ENCODE results near the gene ITPR1. TPM values are rescaled to one million over a fixed set of nuclear protein-coding genes. Genes with fewer than 3 reads are reported as not detected.
A peak's percentile ranks its signal among the peaks of the same experiment; 100 is the strongest.

Gene ITPR1
- total RNA-seq, 4 donors from 2014 or later, result 184 to 305 (median 218) TPM

GRCh38 chr3:4823385-4823784 lies 330.2 kb downstream of the ITPR1 start:
- Histone ChIP-seq H3K27me3 (no peaks in the 10 kb centered on the region), H3K4me3 (no peak overlapping the region), H3K36me3 (peaks cover 0 to 64% of the 10 kb centered on the region in 2 donors), H3K9me3 (no peaks in the 10 kb centered on the region), H3K27ac (peak overlapping the region in 1 of 4 donors; percentile 78), H3K4me1 (peaks cover 0 to 47% (median 33%) of the 10 kb centered on the region in 3 donors)
- 76% methylated on average over 1 of the region's 1 CpG; no CpG with 5 or more reads in 1 of the 2 donors for WGBS, 2 donors (ENCODE audit: low coverage in 1 of 2)
- TF ChIP-seq POLR2AphosphoS5 (IDR thresholded peaks at IDR 0.05), result no peak
- no peak for TF ChIP-seq EP300 (IDR thresholded peaks at IDR 0.05)
- no peak for TF ChIP-seq POLR2A (IDR thresholded peaks at IDR 0.05)
- TF ChIP-seq CTCF (IDR thresholded peaks at IDR 0.05), result no peak
- ATAC-seq, result no peak

- Histone ChIP-seq H3K9me3 (no peaks in the 10 kb centered on the region), H3K4me3 (no peak overlapping the region), H3K27ac (peak overlapping the region in 3 of 4 donors; percentile 69 to 84 (median 78)), H3K27me3 (no peaks in the 10 kb centered on the region), H3K36me3 (peaks cover 0 to 57% of the 10 kb centered on the region in 2 donors), H3K4me1 (peaks cover 0 to 56% (median 33%) of the 10 kb centered on the region in 3 donors)
- no peak for TF ChIP-seq EP300 (IDR thresholded peaks at IDR 0.05)
- TF ChIP-seq CTCF (IDR thresholded peaks at IDR 0.05), result no peak
- TF ChIP-seq POLR2A (IDR thresholded peaks at IDR 0.05), result no peak
- TF ChIP-seq POLR2AphosphoS5 (IDR thresholded peaks at IDR 0.05), result no peak
- WGBS, 2 donors (ENCODE audit: low coverage in 1 of 2), result 79 to 84% methylated on average over 13 to 21 of the region's 26 CpGs
- ATAC-seq, result no peak
Observed at GRCh38 chr3:4823986-4824925, 331.1 kb downstream of the ITPR1 start.

- TF ChIP-seq CTCF (IDR thresholded peaks at IDR 0.05), result no peak
- no peaks in the 10 kb centered on the region for H3K9me3 ChIP-seq
- H3K36me3 ChIP-seq, result peaks cover 0 to 51% of the 10 kb centered on the region in 2 donors
- peaks cover 0 to 58% (median 33%) of the 10 kb centered on the region in 3 donors for H3K4me1 ChIP-seq
- H3K27ac ChIP-seq, result peak overlapping the region in 3 of 4 donors; percentile 69 to 84 (median 78)
- ATAC-seq, result no peak
- no peak overlapping the region for H3K4me3 ChIP-seq
- H3K27me3 ChIP-seq, result no peaks in the 10 kb centered on the region
- 10 to 11% methylated on average over 3 of the region's 3 CpGs for WGBS, 2 donors (ENCODE audit: low coverage in 1 of 2)
Observed at GRCh38 chr3:4824926-4825325, 331.8 kb downstream of the ITPR1 start.

- H3K27me3 ChIP-seq, result no peaks in the 10 kb centered on the region
- H3K4me1 ChIP-seq, result peaks cover 0 to 65% (median 33%) of the 10 kb centered on the region in 3 donors
- TF ChIP-seq CTCF (IDR thresholded peaks at IDR 0.05) (no peak), EP300 (IDR thresholded peaks at IDR 0.05) (no peak), POLR2AphosphoS5 (IDR thresholded peaks at IDR 0.05) (no peak), POLR2A (IDR thresholded peaks at IDR 0.05) (no peak)
- ATAC-seq, result peak; percentile 26
- no peak overlapping the region for H3K4me3 ChIP-seq
- H3K36me3 ChIP-seq, result peaks cover 0 to 43% of the 10 kb centered on the region in 2 donors
- H3K9me3 ChIP-seq, result no peaks in the 10 kb centered on the region
- H3K27ac ChIP-seq, result peak overlapping the region; percentile 12 to 84 (median 74)
- 17 to 57% methylated on average over 1 to 9 of the region's 12 CpGs for WGBS, 2 donors (ENCODE audit: low coverage in 1 of 2)
Observed at GRCh38 chr3:4825436-4826236, 332.5 kb downstream of the ITPR1 start.

All from gastroesophageal sphincter (tissue), 4 donors.